Neural progenitor cell (in vitro differentiated cells): ENCODE measurements around the gene SCP2D1. TPM values are rescaled to one million over a fixed set of nuclear protein-coding genes. Genes with fewer than 3 reads are reported as not detected.

Experiments
- DNase-seq: peaks from one replicate; pipeline ENCODE4 v3.0.0-alpha.2; 2016; ENCODE audit warnings: low spot score
- H2AFZ ChIP-seq: fragments of 200-600 bp; sonication (generic); replicated peaks from 2 replicates; pipeline ENCODE4 v1.6.1; 2016; ENCODE audit warnings: antibody characterized with exemption
- H3F3A ChIP-seq: fragments of 200-600 bp; sonication (generic); 2 replicates; pipeline ENCODE4 v1.6.1; 2016; ENCODE audit warnings: antibody characterized with exemption, low read depth
- H3K27ac ChIP-seq: fragments of 200-600 bp; sonication (generic); 2 replicates; pipeline ENCODE4 v1.5.1; 2016; ENCODE audit warnings: mild to moderate bottlenecking
- H3K27me3 ChIP-seq: fragments of 200-600 bp; sonication (generic); 2 replicates; pipeline ENCODE4 v1.6.1; 2016; ENCODE audit warnings: mild to moderate bottlenecking, moderate library complexity
- H3K36me3 ChIP-seq: fragments of 200-600 bp; sonication (generic); 2 replicates; pipeline ENCODE4 v1.5.1; 2016
- H3K4me1 ChIP-seq: fragments of 200-600 bp; sonication (generic); 2 replicates; pipeline ENCODE4 v1.6.1; 2016; ENCODE audit warnings: mixed run types
- H3K4me2 ChIP-seq: fragments of 200-600 bp; sonication (generic); 2 replicates; pipeline ENCODE4 v1.6.1; 2016
- H3K4me3 ChIP-seq: fragments of 200-600 bp; sonication (generic); 2 replicates; pipeline ENCODE4 v1.5.1; 2016
- H3K79me2 ChIP-seq: fragments of 200-600 bp; sonication (generic); 2 replicates; pipeline ENCODE4 v1.6.1; 2016; ENCODE audit warnings: low read depth
- H3K9ac ChIP-seq: fragments of 200-600 bp; sonication (generic); 2 replicates; pipeline ENCODE4 v1.6.1; 2016
- H3K9me3 ChIP-seq: fragments of 200-600 bp; sonication (generic); 2 replicates; pipeline ENCODE4 v1.5.1; 2016; ENCODE audit warnings: low read depth
- H4K20me1 ChIP-seq: fragments of 200-600 bp; sonication (generic); 2 replicates; pipeline ENCODE4 v1.6.1; 2016; ENCODE audit warnings: low read depth
- H3K27ac Mint-ChIP-seq: 3 replicates; pipeline ENCODE4 v1.8.0; 2021; ENCODE audit warnings: mixed read lengths
- H3K27me3 Mint-ChIP-seq: 2 replicates; pipeline ENCODE4 v1.8.0; 2022; ENCODE audit warnings: low read depth, mild to moderate bottlenecking, inconsistent platforms, moderate library complexity, mixed read lengths; ENCODE audit not compliant: insufficient read depth
- H3K36me3 Mint-ChIP-seq: 3 replicates; pipeline ENCODE4 v1.8.0; 2021; ENCODE audit warnings: mixed read lengths
- H3K4me1 Mint-ChIP-seq: 3 replicates; pipeline ENCODE4 v1.8.0; 2021; ENCODE audit warnings: mixed read lengths
- H3K4me3 Mint-ChIP-seq: 3 replicates; pipeline ENCODE4 v1.8.0; 2021; ENCODE audit warnings: mild to moderate bottlenecking, moderate library complexity, mixed read lengths
- H3K9me3 Mint-ChIP-seq: 3 replicates; pipeline ENCODE4 v1.8.0; 2020; ENCODE audit warnings: mixed read lengths
- EZH2 ChIP-seq: fragments of 200-600 bp; sonication (generic); IDR thresholded peaks from 2 replicates; pipeline ENCODE4 v1.6.1; 2017; ENCODE audit warnings: antibody characterized with exemption, mild to moderate bottlenecking, moderate library complexity
- EZH2phosphoT487 ChIP-seq: fragments of 200-600 bp; sonication (generic); IDR thresholded peaks from 2 replicates; pipeline ENCODE4 v1.6.1; 2017; ENCODE audit warnings: antibody characterized with exemption
- total RNA-seq: library from RNA; depleted of rRNA; stranded (reverse); fragments of >200 nt; gene quantifications from 2 replicates; pipeline ENCODE4 v1.2.3, GENCODE V29; 2015; ENCODE audit warnings: low replicate concordance
- TF ChIP-seq, protein P1 (sequence below): fragments of 200-600 bp; sonication (generic); IDR thresholded peaks from 2 replicates; pipeline ENCODE4 v1.5.1; 2017; ENCODE audit warnings: antibody characterized with exemption, mild to moderate bottlenecking

SCP2D1 gene
- total RNA-seq, 1 donor from 2014 or later, result not detected

DNA sequence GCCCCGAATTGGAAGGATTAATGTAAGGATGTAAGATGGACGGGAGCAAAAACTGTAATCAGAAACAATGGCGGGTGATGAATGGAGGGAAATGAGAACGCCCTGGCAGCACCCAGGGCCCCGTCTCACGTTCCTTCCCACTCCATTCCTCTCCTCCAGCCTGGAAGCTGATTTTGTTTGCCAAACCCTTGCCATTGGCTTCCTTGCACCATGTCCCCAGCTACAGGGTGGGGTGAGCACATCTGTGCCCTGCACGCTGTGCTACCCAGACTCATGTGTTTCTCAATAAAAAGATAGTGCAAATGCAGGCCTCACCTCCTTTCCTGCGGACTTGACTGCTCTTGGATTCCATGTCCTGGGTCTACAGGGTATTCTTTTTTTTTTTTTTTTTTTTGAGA, 26.7 kb downstream of the SCP2D1 start:
- Mint-ChIP-seq H3K36me3 (no peaks in the 10 kb centered on the region), H3K4me1 (peaks cover 3% of the 10 kb centered on the region), H3K4me3 (no peak overlapping the region), H3K9me3 (no peaks in the 10 kb centered on the region), H3K27me3 (peaks cover 7% of the 10 kb centered on the region), H3K27ac (no peak overlapping the region)
- peaks cover 29% of the 10 kb centered on the region for H3K27me3 ChIP-seq
- no peak overlapping the region for H3K4me3 ChIP-seq
- H3F3A ChIP-seq, result no peaks in the 10 kb centered on the region
- no peaks in the 10 kb centered on the region for H3K9me3 ChIP-seq
- no peaks in the 10 kb centered on the region for H3K4me1 ChIP-seq
- no peak overlapping the region for H3K4me2 ChIP-seq
- no peaks in the 10 kb centered on the region for H3K79me2 ChIP-seq
- DNase-seq, result no peak
- no peak overlapping the region for H3K27ac ChIP-seq
- no peak for TF ChIP-seq EZH2
- TF ChIP-seq, protein P1, sequence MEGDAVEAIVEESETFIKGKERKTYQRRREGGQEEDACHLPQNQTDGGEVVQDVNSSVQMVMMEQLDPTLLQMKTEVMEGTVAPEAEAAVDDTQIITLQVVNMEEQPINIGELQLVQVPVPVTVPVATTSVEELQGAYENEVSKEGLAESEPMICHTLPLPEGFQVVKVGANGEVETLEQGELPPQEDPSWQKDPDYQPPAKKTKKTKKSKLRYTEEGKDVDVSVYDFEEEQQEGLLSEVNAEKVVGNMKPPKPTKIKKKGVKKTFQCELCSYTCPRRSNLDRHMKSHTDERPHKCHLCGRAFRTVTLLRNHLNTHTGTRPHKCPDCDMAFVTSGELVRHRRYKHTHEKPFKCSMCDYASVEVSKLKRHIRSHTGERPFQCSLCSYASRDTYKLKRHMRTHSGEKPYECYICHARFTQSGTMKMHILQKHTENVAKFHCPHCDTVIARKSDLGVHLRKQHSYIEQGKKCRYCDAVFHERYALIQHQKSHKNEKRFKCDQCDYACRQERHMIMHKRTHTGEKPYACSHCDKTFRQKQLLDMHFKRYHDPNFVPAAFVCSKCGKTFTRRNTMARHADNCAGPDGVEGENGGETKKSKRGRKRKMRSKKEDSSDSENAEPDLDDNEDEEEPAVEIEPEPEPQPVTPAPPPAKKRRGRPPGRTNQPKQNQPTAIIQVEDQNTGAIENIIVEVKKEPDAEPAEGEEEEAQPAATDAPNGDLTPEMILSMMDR, result no peak
- H3K9ac ChIP-seq, result no peak overlapping the region
- H4K20me1 ChIP-seq, result no peaks in the 10 kb centered on the region
- no peaks in the 10 kb centered on the region for H3K36me3 ChIP-seq
- no peak overlapping the region for H2AFZ ChIP-seq

DNA sequence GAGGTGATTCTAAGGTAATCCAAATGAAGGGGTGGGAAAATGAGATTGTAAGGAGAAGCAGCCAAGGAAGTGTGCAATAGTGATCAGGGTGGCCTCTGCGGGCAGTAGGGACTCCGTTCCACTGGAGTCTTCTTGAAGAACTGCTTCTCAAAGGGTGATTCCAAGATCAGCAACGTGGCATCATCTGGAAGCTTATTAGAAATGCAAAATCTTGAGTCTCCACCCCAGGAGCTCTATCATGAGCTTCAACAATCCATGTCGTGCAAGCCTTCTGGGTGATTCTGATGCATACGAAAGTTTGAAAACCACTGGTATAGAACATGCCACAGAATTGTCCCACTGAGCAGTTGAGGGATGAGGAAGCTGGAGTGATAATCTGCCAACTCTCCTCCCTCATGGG, 31.4 kb downstream of the SCP2D1 start:
- H4K20me1 ChIP-seq, result no peaks in the 10 kb centered on the region
- H3K79me2 ChIP-seq, result no peaks in the 10 kb centered on the region

DNA sequence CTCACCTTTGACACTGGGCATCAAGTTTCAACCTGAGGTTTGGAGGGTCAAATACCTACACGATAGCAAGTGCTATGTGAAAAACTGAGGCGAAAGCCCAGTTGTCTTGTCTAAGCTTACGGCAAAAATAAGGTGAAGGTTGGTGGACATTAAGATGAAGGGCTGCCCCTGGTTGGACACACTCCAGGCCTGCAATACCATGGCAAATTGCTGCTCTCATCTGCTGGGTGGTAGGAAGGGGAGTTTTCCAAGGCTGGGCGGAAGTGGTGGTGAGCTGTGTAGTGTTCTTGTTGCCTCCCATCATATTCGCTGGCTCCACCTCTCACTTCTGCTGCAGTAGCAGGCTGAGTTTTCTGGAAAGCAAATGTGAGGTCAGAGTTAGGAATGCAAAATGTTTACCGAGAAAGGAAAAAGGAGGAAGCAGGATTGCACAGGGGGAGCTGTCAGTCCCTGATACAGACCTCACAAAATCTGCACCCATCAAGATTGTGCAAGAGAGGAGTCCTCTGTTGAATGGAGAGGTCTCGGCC, 33.7 kb downstream of the SCP2D1 start:
- TF ChIP-seq EZH2phosphoT487 (no peak), EZH2 (no peak)
- TF ChIP-seq, protein P1, result no peak
- Histone ChIP-seq H3K4me3 (no peak overlapping the region), H3K4me1 (peaks cover 12% of the 10 kb centered on the region), H3K79me2 (no peaks in the 10 kb centered on the region), H3K36me3 (no peaks in the 10 kb centered on the region), H3K27ac (no peak overlapping the region), H3K4me2 (no peak overlapping the region), H3K9me3 (no peaks in the 10 kb centered on the region), H2AFZ (no peak overlapping the region), H4K20me1 (no peaks in the 10 kb centered on the region), H3K27me3 (peaks cover 47% of the 10 kb centered on the region), H3K9ac (no peak overlapping the region), H3F3A (peaks cover 8% of the 10 kb centered on the region)
- no peak for DNase-seq
- H3K27ac Mint-ChIP-seq, result no peak overlapping the region
- no peak overlapping the region for H3K4me3 Mint-ChIP-seq
- peaks cover 2% of the 10 kb centered on the region for H3K4me1 Mint-ChIP-seq
- peaks cover 5% of the 10 kb centered on the region for H3K27me3 Mint-ChIP-seq
- no peaks in the 10 kb centered on the region for H3K9me3 Mint-ChIP-seq
- H3K36me3 Mint-ChIP-seq, result no peaks in the 10 kb centered on the region

More for the DNA sequence above, 31.4 kb downstream of the SCP2D1 start:
- TF ChIP-seq EZH2phosphoT487, result no peak
- TF ChIP-seq, protein P1, result no peak
- Mint-ChIP-seq H3K4me3 (no peak overlapping the region), H3K36me3 (no peaks in the 10 kb centered on the region), H3K27me3 (peaks cover 8% of the 10 kb centered on the region), H3K27ac (no peak overlapping the region), H3K9me3 (no peaks in the 10 kb centered on the region), H3K4me1 (peaks cover 3% of the 10 kb centered on the region)
- Histone ChIP-seq H3K9ac (no peak overlapping the region), H3K27ac (no peak overlapping the region), H2AFZ (no peak overlapping the region), H3F3A (peaks cover 8% of the 10 kb centered on the region), H3K36me3 (no peaks in the 10 kb centered on the region), H3K4me2 (no peak overlapping the region), H3K4me3 (no peak overlapping the region), H3K9me3 (no peaks in the 10 kb centered on the region), H3K4me1 (peaks cover 12% of the 10 kb centered on the region), H3K27me3 (peaks cover 24% of the 10 kb centered on the region)
- DNase-seq, result no peak
